Measurements from ENCODE around the gene WFS1.

WFS1 gene

DNA sequence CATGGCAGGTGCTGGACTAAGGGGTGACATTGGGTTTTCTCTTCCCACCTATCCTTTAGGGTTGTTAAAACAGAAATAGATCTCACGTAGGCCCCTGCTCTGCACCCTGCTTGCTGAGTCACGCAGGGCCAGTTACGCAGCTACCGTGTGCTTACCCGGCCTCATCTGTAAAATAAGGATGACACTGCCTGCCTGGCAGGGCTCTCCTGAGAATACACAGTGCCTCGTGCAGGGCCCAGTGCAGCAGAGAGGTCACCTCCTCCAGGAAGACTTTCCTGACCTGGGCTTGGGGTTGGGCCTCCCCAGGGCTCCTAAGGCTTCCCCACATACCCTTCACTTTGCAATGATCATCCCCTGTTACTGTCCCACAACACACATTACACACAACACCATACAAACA lies 35.7 kb upstream of the WFS1 start:
- H3K36me3 ChIP-seq = no peaks in the 10 kb centered on the region
- TF ChIP-seq, protein P1, sequence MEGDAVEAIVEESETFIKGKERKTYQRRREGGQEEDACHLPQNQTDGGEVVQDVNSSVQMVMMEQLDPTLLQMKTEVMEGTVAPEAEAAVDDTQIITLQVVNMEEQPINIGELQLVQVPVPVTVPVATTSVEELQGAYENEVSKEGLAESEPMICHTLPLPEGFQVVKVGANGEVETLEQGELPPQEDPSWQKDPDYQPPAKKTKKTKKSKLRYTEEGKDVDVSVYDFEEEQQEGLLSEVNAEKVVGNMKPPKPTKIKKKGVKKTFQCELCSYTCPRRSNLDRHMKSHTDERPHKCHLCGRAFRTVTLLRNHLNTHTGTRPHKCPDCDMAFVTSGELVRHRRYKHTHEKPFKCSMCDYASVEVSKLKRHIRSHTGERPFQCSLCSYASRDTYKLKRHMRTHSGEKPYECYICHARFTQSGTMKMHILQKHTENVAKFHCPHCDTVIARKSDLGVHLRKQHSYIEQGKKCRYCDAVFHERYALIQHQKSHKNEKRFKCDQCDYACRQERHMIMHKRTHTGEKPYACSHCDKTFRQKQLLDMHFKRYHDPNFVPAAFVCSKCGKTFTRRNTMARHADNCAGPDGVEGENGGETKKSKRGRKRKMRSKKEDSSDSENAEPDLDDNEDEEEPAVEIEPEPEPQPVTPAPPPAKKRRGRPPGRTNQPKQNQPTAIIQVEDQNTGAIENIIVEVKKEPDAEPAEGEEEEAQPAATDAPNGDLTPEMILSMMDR (IDR thresholded peaks at IDR 0.05; ENCODE audit: low read depth, low read length) = no peak
- peaks cover 24% of the 10 kb centered on the region for H3K4me1 ChIP-seq
- H3K27me3 ChIP-seq = no peaks in the 10 kb centered on the region
- no peak for DNase-seq
- no peaks in the 10 kb centered on the region for H3K9me3 ChIP-seq
- H3K4me3 ChIP-seq (ENCODE audit: low read depth, low read length) = no peak overlapping the region

DNA sequence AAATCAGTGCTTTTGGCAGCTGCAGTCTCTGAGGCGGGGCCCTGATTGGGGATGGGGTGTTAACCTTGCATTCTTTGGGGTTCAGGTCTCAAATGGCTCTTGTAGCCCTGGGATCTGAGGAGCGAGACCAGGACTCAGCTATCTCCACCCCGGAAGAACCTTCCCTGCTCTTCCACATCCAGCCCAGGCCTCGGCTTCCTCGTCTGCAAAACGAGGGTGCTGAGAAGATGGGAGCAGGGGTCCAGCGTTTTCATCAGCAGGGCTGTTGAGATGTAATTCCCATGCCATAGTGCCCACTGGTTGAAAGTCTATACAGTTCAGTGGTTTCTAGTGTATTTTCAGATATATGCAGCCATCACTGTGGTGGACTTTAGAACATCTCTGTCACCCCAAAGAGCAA lies 34.6 kb upstream of the WFS1 start:
- TF ChIP-seq, protein P1 (IDR thresholded peaks at IDR 0.05; ENCODE audit: low read depth, low read length) = no peak
- H3K4me1 ChIP-seq = peaks cover 13% of the 10 kb centered on the region
- H3K36me3 ChIP-seq = no peaks in the 10 kb centered on the region
- no peaks in the 10 kb centered on the region for H3K27me3 ChIP-seq
- H3K4me3 ChIP-seq (ENCODE audit: low read depth, low read length) = no peak overlapping the region
- no peak for DNase-seq
- no peaks in the 10 kb centered on the region for H3K9me3 ChIP-seq

DNA sequence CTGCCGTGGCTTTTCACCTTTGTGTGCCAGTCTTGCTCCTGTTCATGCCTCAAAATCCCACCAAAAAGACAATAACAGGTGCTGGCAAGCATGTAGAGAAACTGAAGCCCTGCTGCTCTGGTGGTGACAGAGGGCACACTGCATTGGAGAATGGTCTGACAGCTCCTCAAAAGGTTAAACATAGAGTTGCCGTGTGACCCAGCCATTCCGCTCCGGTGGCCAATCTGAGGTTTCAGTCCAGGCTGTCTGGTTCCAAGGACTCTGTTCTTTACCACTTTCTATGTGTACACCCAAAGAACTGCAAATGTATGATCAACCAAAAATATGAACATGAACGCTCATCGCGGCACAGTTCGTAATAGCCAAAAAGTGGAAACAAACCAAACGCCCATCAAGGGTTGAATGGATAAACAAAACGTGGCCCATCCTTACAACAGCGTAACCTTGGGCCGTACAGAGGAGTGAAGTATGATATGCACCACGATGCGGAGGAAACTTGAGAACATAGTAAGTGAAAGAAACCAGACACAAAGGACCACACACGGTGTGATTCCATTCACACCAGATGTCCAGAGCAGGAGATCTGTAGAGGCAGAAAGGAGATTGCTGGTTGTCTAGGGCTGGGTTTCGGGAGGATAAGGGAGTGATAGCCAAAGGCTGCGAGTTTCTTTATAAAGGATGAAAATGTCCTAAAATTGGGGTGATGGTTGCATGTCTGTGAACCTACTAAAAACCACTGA lies 33.6 kb upstream of the WFS1 start:
- Histone ChIP-seq H3K4me3 (ENCODE audit: low read depth, low read length) (no peak overlapping the region), H3K4me1 (peaks cover 10% of the 10 kb centered on the region), H3K27me3 (no peaks in the 10 kb centered on the region), H3K9me3 (no peaks in the 10 kb centered on the region), H3K36me3 (no peaks in the 10 kb centered on the region)
- no peak for DNase-seq
- TF ChIP-seq, protein P1 (IDR thresholded peaks at IDR 0.05; ENCODE audit: low read depth, low read length) = no peak

DNA sequence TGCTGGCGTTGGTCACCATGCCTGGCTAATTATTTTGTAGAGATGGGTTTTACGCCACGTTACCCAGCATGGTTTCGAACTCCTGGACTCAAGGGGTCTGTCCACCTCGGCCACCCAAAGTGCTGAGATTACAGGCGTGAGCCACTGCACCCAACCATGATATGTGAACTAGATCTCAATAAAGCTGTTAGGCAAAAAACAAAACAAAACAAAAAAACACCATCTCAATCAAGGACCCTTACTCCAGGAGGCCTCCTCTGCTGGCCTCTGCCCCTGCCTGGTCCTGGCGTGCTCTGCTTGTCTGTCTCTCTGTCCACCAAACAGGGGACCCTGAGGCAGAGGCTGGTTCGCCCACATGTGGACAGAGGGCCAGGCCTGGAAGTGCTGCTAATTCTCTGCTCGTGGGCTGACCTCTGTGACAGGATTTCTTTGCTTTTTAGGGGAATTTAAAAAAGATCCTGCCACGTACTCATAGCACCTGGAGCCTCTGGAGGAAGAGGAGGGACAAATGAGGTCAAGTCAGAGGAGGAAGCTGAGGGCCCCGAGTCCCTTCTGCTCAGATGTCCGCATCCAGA lies 32.7 kb upstream of the WFS1 start:
- TF ChIP-seq, protein P1 (IDR thresholded peaks at IDR 0.05; ENCODE audit: low read depth, low read length) = no peak
- no peak overlapping the region for H3K4me3 ChIP-seq (ENCODE audit: low read depth, low read length)
- H3K9me3 ChIP-seq = no peaks in the 10 kb centered on the region
- H3K27me3 ChIP-seq = no peaks in the 10 kb centered on the region
- no peaks in the 10 kb centered on the region for H3K36me3 ChIP-seq
- H3K4me1 ChIP-seq = peaks cover 5% of the 10 kb centered on the region
- DNase-seq = no peak

DNA sequence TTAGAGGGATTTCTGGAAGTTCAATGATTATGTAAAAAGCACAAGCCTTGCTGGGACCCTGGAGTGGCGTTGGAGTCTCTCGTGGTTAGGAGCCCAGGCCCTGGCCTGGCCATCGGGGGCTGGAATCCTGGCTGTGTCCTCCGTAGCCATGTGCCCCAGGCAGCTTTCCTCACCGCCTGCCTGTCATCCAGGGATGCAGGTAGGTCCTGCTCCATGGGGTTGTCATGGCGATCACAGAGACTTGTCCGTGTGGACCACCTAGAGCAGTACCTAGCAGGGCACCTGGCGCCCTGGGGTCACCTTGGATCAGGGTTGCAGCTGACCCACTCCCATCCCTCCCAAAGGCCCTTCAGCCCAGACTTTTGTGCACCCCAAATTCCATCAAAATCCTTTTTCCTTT lies 30.2 kb upstream of the WFS1 start:
- no peak for DNase-seq
- H3K4me3 ChIP-seq (ENCODE audit: low read depth, low read length) = no peak overlapping the region
- no peaks in the 10 kb centered on the region for H3K27me3 ChIP-seq
- peaks cover 4% of the 10 kb centered on the region; the same call in 1 of the 2 replicates for H3K4me1 ChIP-seq
- peaks cover 3% of the 10 kb centered on the region; the same call in 1 of the 2 replicates for H3K9me3 ChIP-seq
- TF ChIP-seq, protein P1 (IDR thresholded peaks at IDR 0.05; ENCODE audit: low read depth, low read length) = no peak
- no peaks in the 10 kb centered on the region for H3K36me3 ChIP-seq

DNA sequence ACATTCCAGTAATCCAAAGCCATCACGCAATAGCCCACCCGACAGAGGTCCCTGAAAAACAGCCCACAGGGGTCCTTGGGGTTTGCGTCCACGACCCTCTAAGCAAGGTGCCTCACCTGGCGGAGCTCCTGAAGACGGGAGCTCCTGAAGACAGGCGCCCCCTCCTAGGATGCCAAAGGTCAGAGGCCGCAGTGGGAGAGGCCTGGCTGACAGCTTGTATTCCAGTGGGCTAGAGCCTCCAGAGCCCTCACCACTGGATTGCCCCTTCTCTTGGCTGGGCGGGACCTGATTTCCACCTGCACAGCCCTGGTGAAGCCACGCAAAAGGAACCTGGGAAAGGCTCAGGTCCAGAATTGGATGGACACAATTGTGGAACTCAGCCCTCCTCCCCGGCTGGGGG lies 29.7 kb upstream of the WFS1 start:
- Histone ChIP-seq H3K4me3 (ENCODE audit: low read depth, low read length) (no peak overlapping the region), H3K9me3 (peaks cover 3% of the 10 kb centered on the region; the same call in 1 of the 2 replicates), H3K36me3 (no peaks in the 10 kb centered on the region), H3K4me1 (no peaks in the 10 kb centered on the region), H3K27me3 (no peaks in the 10 kb centered on the region)
- DNase-seq = no peak
- TF ChIP-seq, protein P1 (IDR thresholded peaks at IDR 0.05; ENCODE audit: low read depth, low read length) = no peak

Data from BE2C (cell line).